Neuron (in vitro differentiated cells): ENCODE measurements around the gene PDE8B.

Source experiments
- H2AFZ ChIP-seq: one replicate; pipeline ENCODE4 v1.6.1; 2013; ENCODE audit warnings: low read depth, mild to moderate bottlenecking, inconsistent platforms, low read length, moderate library complexity
- H3K27me3 ChIP-seq: one replicate; pipeline ENCODE4 v1.6.1; 2013; ENCODE audit warnings: low read length; ENCODE audit not compliant: insufficient read depth
- H3K36me3 ChIP-seq: one replicate; pipeline ENCODE4 v1.6.1; 2013; ENCODE audit warnings: low read length; ENCODE audit not compliant: insufficient read depth
- H3K4me1 ChIP-seq: one replicate; pipeline ENCODE4 v1.6.1; 2013; ENCODE audit warnings: low read length; ENCODE audit not compliant: insufficient read depth
- H3K4me3 ChIP-seq: 2 replicates; pipeline ENCODE4 v1.5.1; 2013; ENCODE audit warnings: mild to moderate bottlenecking, low read length, moderate library complexity
- H3K9me3 ChIP-seq: one replicate; pipeline ENCODE4 v1.6.1; 2013; ENCODE audit warnings: low read length

PDE8B gene

DNA sequence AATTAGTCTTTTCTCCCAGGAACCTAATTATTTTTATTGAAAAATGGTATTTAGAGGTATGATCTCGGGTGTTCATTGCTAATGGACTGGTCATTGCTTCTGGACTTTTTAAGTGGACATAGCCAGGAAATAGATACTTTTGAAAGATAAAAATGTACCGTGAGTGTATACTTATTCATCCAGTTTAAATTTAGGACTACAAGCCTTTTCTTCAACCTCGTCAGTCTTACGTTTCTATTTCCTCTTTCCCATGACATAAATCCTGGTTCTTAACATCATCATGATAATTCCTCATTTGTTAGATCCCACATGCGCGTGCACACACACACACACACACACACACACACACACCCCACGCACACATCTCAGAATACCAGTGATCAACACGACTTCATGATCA, 15.1 kb downstream of the PDE8B start:
- Histone ChIP-seq H2AFZ (no peak overlapping the region), H3K36me3 (no peaks in the 10 kb centered on the region), H3K4me3 (no peak overlapping the region), H3K9me3 (no peaks in the 10 kb centered on the region), H3K27me3 (peaks cover 13% of the 10 kb centered on the region), H3K4me1 (no peaks in the 10 kb centered on the region)

DNA sequence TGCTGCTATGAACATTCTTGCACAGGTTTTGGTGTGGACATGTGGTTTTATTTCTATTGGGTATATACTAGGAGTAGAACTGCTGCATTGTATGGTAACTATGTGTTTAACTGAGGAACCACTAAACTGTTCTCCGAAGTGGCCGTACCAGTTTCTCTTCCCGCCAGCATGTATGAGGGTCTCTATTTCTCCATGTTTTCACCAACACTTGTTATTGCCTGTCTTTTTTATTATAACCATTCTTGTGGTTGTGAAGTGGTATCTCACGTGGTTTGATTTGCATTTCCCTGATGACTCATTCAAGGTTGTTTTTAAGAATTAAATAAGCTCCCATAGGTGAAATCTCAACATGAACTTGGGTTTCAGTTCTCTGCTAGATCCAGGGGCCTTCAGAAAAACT, 19.4 kb downstream of the PDE8B start:
- Histone ChIP-seq H3K36me3 (no peaks in the 10 kb centered on the region), H3K4me3 (no peak overlapping the region), H3K4me1 (peaks cover 6% of the 10 kb centered on the region), H3K27me3 (peaks cover 4% of the 10 kb centered on the region), H2AFZ (no peak overlapping the region), H3K9me3 (no peaks in the 10 kb centered on the region)

DNA sequence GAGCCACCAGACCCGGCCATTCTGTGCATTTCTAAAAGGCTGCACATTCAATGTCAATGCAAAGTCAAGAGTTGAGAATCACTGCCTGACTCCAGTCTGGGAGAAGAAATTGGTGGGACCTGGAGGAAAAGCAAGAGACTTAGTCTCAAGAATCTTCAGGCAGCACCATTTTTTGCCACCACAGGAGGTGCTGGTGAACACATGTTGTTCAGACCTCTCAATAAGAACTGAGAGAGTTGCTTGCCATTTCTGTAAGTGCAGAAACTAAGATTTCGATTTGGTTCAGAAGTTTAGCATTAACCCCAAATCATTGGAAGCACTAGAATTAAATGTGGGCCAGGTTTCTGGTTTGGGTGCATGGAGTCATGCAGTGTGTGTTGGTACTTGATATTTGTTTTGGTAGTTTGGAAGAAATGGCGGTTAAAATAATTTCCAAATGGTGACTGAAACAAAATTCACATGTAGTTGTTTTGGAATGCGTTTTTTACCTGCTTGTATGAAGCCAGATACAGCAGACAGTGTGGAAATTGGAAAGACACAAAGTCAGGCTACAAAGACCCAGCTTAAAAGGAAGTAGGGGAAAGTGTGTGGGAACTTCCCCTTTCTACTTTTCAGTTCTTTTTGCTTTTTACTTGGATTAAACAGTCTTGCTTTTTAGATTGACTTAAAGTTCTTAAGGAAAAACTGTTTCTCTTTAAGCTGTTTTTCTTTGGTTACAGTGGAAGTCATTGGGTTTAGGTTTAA, 20.4 kb downstream of the PDE8B start:
- Histone ChIP-seq H3K4me1 (peaks cover 6% of the 10 kb centered on the region), H3K27me3 (peaks cover 3% of the 10 kb centered on the region)

DNA sequence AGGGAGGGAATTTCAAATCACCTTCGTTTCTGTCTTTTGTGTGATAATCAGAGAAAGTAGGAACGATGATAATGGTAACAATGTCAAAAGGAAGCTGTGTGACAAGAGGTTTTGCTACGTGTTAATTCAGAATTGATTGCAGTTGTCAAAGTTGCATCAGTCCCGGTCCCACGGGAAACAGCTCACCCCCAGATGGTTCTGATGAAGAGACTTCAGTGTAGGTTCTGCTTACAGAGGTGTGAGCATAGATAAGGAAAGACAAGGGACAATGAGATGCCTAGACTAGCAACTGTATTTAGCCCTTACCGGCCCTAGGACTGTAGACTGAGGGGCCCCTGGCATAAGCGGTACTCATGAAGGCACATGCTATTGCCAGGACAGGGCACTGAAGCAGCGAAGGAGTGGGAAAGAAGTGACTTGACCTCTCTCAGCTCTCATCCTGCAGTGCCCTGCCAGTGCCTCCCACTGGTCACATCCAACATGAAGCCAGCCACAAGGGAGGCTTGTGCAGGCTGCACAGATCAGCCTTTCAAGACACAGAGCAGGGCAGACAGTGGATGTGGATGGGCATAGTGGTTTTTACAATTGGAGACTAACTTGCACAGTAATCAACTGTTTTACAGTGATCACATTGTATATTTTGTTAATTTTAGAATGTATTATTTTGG, 21.1 kb downstream of the PDE8B start:
- no peak overlapping the region for H2AFZ ChIP-seq
- H3K27me3 ChIP-seq: peaks cover 3% of the 10 kb centered on the region
- no peaks in the 10 kb centered on the region for H3K9me3 ChIP-seq

More for the DNA sequence above, 20.4 kb downstream of the PDE8B start:
- no peak overlapping the region for H3K4me3 ChIP-seq
- H3K36me3 ChIP-seq: no peaks in the 10 kb centered on the region
- no peak overlapping the region for H2AFZ ChIP-seq
- H3K9me3 ChIP-seq: no peaks in the 10 kb centered on the region

DNA sequence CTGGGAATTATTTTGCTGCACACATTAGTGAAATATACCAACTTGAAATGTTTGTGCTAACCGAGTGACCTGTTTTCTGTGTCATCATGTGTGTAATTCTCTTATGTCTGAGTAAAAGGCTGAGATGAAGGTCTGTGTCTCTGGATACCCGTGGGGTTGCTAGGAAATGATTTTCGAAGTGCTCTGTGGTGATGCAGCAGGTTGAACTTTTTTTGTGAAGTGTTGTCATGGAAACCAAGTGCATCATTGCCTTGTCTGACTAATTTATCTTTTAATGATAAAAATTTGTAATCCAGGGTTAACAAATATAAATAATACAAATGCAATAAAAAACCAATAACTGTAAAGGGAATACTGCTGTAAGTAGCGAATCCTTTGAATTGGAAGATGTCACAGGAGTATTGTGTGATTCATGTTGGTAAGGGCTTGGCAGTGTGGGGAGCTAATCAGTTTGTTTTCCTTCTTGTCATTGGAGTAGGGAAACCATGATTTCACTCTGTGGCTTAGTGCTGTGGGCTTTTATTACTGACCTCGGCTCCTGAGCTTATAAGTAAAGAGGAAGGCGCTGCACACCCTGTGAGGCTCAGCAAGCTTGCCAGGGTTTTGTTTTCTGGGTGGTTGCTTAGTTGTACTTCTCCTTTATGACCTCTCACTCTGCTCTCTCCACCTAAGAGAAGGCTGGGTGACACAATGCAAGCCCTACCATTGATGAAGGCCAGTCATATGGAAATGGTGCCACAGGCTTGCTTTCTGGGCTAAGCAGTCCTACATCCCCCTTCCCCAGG, 22.3 kb downstream of the PDE8B start:
- no peaks in the 10 kb centered on the region for H3K36me3 ChIP-seq
- H3K4me3 ChIP-seq: no peak overlapping the region
- H3K27me3 ChIP-seq: peaks cover 3% of the 10 kb centered on the region
- no peak overlapping the region for H2AFZ ChIP-seq
- H3K9me3 ChIP-seq: no peaks in the 10 kb centered on the region
- H3K4me1 ChIP-seq: peaks cover 6% of the 10 kb centered on the region

More for the DNA sequence above, 21.1 kb downstream of the PDE8B start:
- H3K4me1 ChIP-seq: peaks cover 6% of the 10 kb centered on the region
- no peaks in the 10 kb centered on the region for H3K36me3 ChIP-seq
- H3K4me3 ChIP-seq: no peak overlapping the region

DNA sequence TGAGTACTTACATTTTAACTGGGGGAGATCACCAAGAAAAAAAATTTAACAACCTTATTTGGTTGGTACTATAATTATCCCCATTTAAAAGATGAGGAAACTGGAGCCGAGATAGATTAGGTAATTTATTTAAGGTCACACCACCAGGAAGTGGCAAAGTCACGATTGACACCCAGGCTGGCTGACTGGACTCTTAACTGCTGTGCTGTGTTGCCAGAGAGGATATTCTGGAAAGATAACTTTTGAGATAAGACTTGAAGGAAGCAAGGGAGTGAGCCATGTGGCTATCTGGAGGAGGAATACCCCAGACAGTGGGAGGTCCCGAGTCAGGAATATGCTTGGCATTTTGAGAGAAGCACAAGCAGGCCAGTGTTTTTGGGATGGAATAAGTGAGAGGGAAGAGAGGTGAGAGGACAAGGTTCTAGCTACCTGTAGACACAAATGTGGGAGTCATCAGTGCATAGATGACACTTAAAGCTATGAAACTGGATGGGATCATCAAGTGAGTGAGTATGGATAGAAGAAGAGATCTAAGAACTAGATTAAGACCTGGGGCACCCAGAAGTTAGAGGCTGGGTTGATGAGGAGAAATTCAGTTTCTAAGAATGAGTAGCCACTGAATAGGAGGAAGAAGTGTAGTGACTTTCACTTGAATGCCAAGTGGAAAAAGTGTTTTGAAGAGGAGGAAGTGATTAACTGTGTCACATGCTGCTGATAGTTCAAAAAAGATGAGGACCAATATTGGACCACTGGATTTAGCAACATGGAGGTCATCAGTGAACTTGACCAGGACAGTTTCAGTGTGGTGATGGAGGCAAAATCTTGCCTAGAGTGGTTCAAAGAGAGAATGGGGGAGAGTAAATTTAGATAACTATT, 25.6 kb downstream of the PDE8B start:
- Histone ChIP-seq H3K9me3 (no peaks in the 10 kb centered on the region), H2AFZ (no peak overlapping the region), H3K36me3 (no peaks in the 10 kb centered on the region)

DNA sequence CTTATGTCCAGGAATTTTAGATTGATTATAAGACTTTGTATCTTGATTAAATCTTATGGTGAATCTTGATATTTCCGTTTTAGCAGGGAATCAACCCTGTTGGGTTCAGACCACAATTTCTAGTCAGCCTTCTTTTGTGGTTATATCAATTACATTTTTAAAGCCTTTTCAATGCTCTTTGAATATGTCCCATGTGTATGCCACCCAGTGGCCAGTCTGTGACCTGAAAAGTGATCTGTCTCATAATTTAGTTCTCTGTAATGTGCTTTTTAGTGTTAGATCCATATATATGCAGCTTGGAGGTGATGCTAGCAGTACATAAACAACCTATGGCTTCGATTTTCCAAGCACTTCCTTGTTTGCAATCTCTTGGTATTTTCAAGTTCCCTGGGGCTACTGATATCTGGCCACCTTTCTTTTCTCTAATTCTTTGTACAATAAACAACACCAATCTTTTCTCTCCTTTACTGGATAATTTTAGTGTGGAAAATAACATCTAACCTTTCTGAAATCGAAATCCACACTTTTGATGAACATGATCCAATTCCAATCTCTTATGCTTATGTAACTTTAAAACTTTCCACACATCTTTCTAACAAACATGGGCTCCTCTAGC, 28.8 kb downstream of the PDE8B start:
- Histone ChIP-seq H3K36me3 (no peaks in the 10 kb centered on the region), H3K9me3 (no peaks in the 10 kb centered on the region), H3K4me1 (no peaks in the 10 kb centered on the region), H3K4me3 (no peak overlapping the region), H2AFZ (no peak overlapping the region), H3K27me3 (no peaks in the 10 kb centered on the region)

More for the DNA sequence above, 25.6 kb downstream of the PDE8B start:
- Histone ChIP-seq H3K27me3 (no peaks in the 10 kb centered on the region), H3K4me1 (peaks cover 6% of the 10 kb centered on the region), H3K4me3 (no peak overlapping the region)

DNA sequence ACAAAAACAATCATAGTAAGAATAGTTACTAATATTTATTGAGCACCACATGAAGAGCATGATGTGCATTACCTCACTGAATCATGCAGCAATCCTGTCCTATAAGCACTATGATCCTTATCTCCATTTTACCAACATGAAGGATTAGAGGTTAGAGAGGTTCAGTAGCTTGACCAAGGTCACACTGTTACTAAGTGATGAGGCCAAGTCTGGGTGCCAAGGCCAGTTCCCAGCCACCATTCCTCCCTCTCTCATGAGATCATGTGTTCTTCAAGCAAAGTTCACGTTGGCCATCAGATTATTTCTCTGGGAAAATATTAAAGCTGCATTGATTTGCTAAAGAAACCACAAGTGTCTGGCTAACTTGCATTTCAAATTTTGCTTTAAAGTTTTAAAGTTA, 31.0 kb downstream of the PDE8B start:
- Histone ChIP-seq H2AFZ (no peak overlapping the region), H3K4me3 (no peak overlapping the region), H3K36me3 (no peaks in the 10 kb centered on the region), H3K27me3 (no peaks in the 10 kb centered on the region), H3K4me1 (no peaks in the 10 kb centered on the region), H3K9me3 (no peaks in the 10 kb centered on the region)

DNA sequence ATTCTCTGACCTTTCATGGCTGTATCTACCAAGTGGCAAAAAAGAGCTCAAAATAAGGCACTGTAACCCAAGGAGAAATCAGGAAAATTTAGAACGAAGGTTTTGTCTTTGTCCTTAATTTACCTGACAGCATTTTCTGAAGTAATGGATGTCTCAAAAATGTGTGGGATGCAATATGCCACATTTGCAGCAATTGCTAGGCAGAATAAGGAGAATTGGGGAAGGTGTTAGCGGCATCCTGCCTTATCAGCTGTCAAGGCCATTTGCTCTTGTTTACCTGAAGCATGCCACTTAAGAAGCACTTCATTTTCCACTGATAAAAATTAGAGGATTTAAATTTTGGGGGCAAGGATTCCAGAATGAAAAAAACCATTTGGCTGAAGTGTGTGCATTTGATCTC, 39.0 kb downstream of the PDE8B start:
- H3K4me1 ChIP-seq: peaks cover 2% of the 10 kb centered on the region
- H2AFZ ChIP-seq: no peak overlapping the region
- no peaks in the 10 kb centered on the region for H3K9me3 ChIP-seq
- peaks cover 4% of the 10 kb centered on the region for H3K27me3 ChIP-seq
- no peak overlapping the region for H3K4me3 ChIP-seq
- no peaks in the 10 kb centered on the region for H3K36me3 ChIP-seq

DNA sequence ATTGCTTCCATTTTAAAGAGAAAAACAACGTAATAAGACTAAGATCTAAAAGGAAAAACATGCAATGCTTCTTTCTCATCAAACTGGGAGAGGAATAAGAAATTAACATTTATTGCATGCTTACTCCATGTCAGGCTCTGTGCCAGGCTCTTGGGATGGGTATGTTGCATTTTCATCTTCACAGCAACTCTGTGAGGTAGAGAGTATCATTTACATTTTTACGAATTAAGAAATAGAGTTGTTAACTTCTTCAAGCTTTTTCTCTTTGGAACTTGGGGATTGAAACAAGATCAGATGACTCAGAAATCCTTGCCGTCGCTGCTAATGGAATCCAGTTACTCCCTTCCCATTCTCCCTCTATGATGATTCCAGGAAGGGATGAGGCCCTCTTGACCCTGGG, 39.5 kb downstream of the PDE8B start:
- Histone ChIP-seq H3K9me3 (no peaks in the 10 kb centered on the region), H2AFZ (no peak overlapping the region), H3K4me3 (no peak overlapping the region), H3K36me3 (no peaks in the 10 kb centered on the region), H3K27me3 (peaks cover 4% of the 10 kb centered on the region), H3K4me1 (peaks cover 5% of the 10 kb centered on the region)

DNA sequence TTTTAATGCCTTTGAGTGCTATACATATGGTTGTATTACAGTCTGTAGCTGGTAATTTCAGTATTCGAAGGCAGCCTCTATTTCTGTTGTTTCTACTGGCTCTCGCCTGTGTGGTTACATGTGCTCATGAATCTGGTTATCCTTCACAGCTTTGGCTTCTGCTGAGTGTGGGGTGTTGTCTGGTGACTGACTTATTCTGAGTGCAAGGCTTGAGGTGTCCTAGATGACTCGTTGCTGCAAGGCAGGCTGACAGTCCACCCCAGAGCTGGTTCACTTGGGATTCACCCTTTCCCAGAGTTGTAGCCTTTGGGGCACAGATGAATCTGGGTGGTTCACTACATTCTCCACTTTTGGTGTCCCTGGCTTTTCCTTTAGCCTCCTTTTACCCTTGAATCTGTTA, 41.4 kb downstream of the PDE8B start:
- Histone ChIP-seq H3K4me1 (peaks cover 5% of the 10 kb centered on the region), H3K27me3 (peaks cover 4% of the 10 kb centered on the region), H3K9me3 (no peaks in the 10 kb centered on the region), H3K4me3 (no peak overlapping the region), H3K36me3 (no peaks in the 10 kb centered on the region), H2AFZ (no peak overlapping the region)

DNA sequence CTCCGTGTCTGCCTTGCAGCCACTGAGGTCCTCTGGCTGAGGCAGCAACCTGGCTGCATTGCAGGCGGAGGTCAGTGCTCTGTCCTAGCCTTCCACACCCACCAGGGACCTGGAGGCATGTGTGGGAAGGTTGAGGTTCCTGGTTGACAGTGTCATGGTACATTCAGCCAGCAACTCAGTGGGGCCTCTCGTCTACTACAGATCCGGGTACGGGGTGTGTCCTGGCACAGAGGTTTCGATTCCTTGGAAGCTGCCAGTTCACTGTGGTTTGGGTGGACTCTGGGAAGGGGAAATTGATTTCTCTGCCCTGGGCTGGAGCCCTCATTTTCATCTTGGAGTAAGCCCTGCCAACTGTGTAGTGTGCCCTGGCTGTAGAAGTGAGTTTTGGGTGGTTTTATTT, 45.1 kb downstream of the PDE8B start:
- Histone ChIP-seq H3K27me3 (no peaks in the 10 kb centered on the region), H3K4me1 (peaks cover 5% of the 10 kb centered on the region), H3K9me3 (no peaks in the 10 kb centered on the region), H2AFZ (no peak overlapping the region), H3K36me3 (no peaks in the 10 kb centered on the region), H3K4me3 (no peak overlapping the region)
